Central memory CD4-positive, alpha-beta T cell (primary cell): ENCODE data around the gene POLQ.
"Not testable (repeated sequence)": the region's sequence is repeated elsewhere in the genome, so short reads cannot be mapped to it uniquely, and the experiment has no call there.

Experiments
- DNase-seq: peaks from one replicate; pipeline ENCODE4 v3.0.0; 2022

Gene POLQ

DNA sequence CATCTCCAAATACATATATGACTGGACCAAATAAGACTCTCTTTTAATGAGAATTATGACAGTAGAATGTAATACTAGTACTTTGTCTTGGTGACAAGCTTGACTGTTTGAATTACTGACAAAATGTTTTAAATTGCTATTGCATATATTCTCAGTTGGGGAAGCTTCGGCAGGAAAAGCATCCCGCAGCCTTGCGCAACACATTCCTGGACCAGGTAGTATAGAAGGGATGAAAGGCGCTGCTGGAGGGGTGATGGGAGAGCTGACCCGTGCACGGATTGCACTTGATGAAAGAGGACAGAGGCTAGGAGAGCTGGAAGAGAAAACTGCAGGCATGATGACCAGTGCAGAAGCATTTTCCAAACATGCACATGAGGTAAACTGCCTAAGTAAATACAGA is 127.6 kb downstream of the POLQ start:
- DNase-seq = no peak

DNA sequence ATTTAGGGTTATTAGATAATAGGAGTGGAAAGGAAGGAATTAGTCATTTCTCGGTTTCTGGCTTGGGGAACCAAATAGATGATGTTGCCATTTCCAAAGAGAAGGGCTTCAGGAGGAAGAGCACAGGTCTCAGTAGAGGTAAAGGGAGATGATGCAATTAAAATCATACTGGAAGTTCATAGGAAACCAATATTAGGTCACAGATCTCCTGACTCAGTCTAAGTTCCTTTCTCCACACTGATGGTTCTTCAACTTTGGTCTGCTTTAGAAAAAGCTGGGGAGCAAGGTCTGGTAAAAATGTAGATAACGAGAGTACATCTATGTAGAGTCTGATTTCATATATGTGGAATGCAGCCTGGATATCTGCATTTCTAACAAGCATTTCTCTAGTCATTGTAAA is 130.9 kb downstream of the POLQ start:
- DNase-seq = no peak

DNA sequence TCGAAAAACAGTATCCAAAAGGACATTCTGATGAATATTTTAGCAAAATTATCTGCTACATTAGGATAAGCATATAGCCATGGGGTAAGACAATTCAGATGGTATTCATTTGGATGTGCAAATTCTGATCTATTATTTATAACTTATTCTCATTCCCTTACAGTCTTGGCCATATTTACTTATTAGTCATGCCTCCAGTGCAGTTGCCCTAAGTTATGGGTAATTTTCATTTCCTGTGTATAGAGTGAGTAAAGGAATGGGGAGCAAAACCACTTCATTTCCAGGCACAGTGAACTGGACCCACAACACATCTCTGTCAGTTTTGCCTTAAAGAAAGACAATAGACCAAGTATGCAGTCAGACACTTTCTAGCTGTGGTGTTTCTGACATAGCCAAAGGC is 134.3 kb downstream of the POLQ start:
- DNase-seq = no peak

DNA sequence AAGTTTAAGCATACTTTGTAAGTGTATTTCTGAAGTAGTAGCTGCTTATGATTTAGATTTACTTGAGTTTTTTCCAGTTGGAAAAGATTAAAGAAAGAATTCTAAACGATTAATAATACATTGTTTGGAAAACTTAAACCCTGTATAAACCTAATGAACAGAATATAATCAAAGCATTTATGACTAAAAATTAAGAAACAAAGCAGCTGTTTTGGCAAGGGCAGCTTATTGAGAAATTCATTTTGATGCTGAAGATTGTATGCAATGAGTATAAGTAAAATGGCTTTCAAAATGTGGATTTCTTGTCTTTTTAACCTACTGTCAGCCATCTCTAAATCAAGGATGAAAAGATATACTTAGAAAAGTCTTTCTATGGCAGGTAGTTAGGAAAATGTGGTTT is 140.2 kb downstream of the POLQ start:
- no peak for DNase-seq

DNA sequence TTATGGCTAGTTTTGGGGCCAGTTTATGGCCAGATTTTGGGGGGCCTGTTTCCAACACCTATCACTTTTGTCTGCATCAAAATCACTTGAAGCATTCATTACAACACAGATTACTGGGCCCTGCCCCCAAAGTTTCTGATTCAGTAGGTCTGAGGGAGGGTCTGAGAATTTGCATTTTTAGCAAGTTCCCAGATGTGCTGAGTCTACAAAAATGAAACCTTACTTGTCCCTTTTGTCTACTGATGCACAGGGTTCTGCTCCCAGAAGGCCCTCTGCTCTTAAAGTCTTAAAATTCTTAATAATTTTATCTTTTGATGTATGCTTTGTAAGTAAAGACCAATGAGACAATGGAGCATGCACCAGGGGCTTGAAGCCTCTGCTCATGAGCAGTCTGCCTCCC is 146.0 kb downstream of the POLQ start:
- no peak for DNase-seq

DNA sequence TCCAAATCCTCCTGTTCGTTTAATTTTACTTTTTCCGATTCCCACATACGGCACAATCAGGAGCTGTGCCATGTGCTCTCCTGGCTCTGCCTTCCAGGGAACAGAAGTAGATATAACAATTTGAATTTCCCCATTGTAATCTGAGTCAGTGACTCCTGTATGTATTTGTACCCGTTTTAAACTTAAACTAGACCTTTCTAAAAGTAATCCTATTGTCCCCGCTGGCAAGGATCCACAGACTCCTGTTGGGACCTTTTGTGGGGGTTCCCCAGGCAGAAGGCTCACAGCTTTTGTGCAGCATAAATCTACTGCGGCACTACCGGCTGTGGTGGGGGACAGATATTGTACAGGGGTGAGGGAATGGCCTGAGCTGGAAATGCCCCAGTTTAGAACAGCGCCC is 147.7 kb downstream of the POLQ start:
- not testable (repeated sequence) for DNase-seq

DNA sequence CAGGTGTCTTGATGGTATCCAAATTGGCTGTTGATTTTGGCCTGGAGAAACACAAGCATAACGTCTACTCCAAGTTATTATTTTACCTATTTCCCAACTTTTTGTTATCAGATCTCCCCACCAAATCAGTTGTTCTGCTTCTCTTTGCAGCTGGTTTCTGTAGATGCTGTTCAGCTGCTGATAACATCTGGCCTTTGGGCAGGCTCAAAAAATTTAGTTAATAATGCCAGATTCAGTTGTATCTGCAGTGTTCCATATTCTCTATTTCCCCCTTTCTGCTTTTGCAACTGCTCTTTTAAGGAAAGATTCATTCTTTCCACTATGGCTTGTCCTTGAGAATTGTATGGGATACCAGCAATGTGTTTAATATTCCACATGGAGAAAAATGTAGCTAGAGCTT is 149.8 kb downstream of the POLQ start:
- DNase-seq = not testable (repeated sequence)

DNA sequence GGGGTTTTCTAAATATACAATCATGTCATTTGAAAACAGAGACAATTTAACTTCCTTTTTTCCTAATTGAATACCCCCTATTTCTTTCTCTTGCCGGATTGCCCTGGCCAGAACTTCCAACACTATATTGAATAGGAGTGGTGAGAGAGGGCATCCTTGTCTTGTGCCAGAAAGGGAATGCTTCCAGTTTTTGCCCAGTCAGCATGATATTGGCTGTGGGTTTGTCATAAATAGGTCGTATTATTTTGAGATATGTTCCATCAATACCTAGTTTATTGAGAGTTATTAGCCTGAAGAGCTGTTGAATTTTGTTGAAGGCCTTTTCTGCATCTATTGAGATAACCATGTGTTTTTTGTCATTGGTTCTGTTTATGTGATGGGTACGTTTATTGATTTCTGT is 157.5 kb downstream of the POLQ start:
- not testable (repeated sequence) for DNase-seq
